Measurements from ENCODE around the gene SPATA45. TPM values are rescaled to one million over a fixed set of nuclear protein-coding genes. Genes with fewer than 3 reads are reported as not detected.
A peak's percentile ranks its signal among the peaks of the same experiment; 100 is the strongest.

The SPATA45 gene
- total RNA-seq, 1 donor: not detected

DNA sequence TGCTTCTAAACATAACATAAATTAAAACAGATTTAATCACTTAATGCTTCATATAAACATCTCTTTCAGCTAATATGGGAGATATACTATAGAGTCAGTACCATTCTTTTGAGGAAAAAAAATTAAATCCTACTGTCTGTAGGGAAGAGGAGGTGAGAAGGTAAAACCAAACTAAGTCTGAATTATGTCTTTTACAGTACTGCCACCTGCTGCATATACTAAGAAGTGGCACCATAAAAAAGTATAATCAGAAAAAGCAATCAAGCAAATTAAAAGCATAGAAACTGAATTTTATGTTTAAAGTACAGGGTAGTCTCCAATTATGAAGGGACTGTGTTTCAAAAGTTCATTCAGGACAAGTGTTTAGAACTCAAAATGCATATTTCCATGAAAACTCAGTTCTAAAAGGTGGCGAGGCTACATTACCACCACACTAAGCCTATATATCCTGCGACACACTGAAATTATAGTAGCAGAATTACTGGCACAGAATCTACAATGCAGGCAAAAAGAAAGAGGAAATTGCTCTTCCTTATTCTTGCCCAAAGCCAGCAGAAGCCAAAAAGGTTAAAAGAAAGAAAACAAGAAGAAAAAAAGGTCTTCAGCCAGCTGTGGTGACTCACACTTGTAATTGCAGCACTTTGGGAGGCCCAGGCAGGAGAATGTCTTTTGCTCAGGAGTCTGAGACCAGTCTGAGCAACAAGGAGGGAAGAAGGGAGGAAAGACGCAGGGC lies 64.9 kb downstream of the SPATA45 start:
- peak in 1 of 3 donors; percentile 66 for DNase-seq (ENCODE audit: low read depth in 2 of 3, low spot score in 2 of 3)

DNA sequence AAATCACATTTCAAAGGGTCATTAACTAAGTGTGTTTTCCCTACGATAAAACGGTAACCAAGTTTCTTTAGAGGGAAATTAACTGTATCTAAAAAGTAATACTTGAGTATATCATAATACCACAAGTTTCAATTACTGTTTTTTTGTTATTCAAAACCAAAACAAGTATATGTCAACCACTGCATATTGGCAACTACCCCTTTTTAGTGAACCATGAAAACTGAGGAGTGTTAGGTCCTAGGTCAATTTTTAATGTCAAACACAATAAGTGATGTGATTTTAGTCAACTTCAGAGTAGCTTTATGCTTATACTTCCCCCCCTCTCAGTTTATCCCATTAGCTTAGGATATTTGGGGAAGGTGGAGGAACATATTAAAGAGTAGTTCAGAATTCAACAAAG lies 66.2 kb downstream of the SPATA45 start:
- no peak for DNase-seq (ENCODE audit: low read depth in 2 of 3, low spot score in 2 of 3)

- DNase-seq (ENCODE audit: low read depth in 2 of 3, low spot score in 2 of 3): no peak
Measured at GRCh38 chr1:212780759-212781158, 66.7 kb downstream of the SPATA45 start.

Small RNAs within 50 kb of the gene (small RNA-seq; reads per million reads assigned to genes)
- gene AC104333.1: not detected
- not detected for gene AC104333.2

Other genes with a start within 250 kb of the SPATA45 start
- 45.0 TPM for gene ATF3, start 238.9 kb downstream of the SPATA45 start, total RNA-seq
- 3.2 TPM for gene BATF3, start 147.8 kb downstream of the SPATA45 start, total RNA-seq
- 43.9 TPM for gene NSL1, start 55.9 kb downstream of the SPATA45 start, total RNA-seq
- gene TATDN3, start 55.8 kb downstream of the SPATA45 start, total RNA-seq: 7.8 TPM
- gene FLVCR1, start 10.6 kb upstream of the SPATA45 start, total RNA-seq: 18.3 TPM
- 0.81 TPM for gene VASH2, start 102.9 kb upstream of the SPATA45 start, total RNA-seq
- gene ANGEL2, start 168.2 kb upstream of the SPATA45 start, total RNA-seq: 39.9 TPM
- gene RPS6KC1, start 203.6 kb upstream of the SPATA45 start, total RNA-seq: 15.6 TPM

Data from hematopoietic multipotent progenitor cell (in vitro differentiated cells).